Loucy (cell line): ENCODE measurements around the gene FKBP5.

ENCODE experiments used
- EZH2phosphoT487 ChIP-seq: fragments of 200-600 bp; IDR thresholded peaks from 2 replicates; pipeline ENCODE4 v1.6.1; 2018; ENCODE audit warnings: antibody characterized with exemption, mild to moderate bottlenecking, moderate library complexity, borderline replicate concordance
- TF ChIP-seq, protein P1 (sequence below): fragments of 200-600 bp; sonication (generic); conservative IDR thresholded peaks from 2 replicates; pipeline ENCODE4 v1.5.1; 2014; ENCODE audit warnings: mild to moderate bottlenecking, antibody characterized with exemption, low read length

DNA sequence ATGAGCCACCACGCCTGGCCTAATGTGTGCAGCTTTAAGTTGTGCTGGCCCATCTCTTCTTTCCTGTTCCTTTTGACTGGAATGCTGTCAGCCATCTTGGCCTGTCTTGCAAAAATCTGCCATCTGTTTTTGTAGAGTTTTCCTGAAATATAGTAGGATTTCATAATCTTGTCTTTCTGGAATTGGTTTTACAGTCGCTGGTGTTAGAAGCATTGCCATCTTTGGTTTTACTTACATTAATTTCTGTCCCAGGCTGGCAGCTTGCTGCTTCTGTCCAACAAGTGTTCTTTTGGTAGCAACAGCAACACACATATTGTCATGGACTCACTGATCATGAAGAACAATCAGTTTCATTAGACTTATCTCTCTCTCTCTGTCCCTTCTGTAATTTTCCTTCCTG lies 146.9 kb downstream of the FKBP5 start:
- TF ChIP-seq, protein P1, sequence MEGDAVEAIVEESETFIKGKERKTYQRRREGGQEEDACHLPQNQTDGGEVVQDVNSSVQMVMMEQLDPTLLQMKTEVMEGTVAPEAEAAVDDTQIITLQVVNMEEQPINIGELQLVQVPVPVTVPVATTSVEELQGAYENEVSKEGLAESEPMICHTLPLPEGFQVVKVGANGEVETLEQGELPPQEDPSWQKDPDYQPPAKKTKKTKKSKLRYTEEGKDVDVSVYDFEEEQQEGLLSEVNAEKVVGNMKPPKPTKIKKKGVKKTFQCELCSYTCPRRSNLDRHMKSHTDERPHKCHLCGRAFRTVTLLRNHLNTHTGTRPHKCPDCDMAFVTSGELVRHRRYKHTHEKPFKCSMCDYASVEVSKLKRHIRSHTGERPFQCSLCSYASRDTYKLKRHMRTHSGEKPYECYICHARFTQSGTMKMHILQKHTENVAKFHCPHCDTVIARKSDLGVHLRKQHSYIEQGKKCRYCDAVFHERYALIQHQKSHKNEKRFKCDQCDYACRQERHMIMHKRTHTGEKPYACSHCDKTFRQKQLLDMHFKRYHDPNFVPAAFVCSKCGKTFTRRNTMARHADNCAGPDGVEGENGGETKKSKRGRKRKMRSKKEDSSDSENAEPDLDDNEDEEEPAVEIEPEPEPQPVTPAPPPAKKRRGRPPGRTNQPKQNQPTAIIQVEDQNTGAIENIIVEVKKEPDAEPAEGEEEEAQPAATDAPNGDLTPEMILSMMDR: no peak
- TF ChIP-seq EZH2phosphoT487: no peak
